ENCODE measurements around the gene NRXN3.

DNA sequence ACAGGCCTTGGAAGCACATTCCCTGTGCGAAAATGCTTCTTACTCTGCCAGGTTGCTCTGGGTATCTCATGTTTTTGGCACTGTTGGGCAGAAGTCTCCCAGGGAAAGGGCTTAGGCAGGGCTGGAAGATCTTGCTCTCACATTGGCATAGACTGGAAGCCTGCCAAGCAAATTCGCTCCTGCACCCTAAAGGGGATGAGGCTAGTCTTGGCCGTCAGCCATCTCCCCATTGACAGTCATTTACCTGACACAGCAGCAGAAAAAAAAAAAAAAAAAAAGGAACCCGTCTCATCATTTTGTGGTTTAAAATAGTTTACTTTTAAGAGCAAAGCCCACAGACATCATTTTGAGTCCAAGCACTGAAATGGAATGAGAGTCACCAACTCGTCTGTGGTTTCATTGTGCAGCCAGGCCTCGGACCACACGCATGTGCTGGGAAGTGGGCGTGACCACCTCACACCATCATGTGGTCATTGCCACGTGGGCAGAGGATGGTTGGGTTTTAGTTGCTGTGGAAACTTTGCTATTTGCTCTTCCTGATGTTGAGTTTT, 84.8 kb downstream of the NRXN3 start:
- TF ChIP-seq EZH2 (IDR thresholded peaks at IDR 0.05; ENCODE audit: low read length, unreplicated experiment), result no peak
- TF ChIP-seq, protein P1, sequence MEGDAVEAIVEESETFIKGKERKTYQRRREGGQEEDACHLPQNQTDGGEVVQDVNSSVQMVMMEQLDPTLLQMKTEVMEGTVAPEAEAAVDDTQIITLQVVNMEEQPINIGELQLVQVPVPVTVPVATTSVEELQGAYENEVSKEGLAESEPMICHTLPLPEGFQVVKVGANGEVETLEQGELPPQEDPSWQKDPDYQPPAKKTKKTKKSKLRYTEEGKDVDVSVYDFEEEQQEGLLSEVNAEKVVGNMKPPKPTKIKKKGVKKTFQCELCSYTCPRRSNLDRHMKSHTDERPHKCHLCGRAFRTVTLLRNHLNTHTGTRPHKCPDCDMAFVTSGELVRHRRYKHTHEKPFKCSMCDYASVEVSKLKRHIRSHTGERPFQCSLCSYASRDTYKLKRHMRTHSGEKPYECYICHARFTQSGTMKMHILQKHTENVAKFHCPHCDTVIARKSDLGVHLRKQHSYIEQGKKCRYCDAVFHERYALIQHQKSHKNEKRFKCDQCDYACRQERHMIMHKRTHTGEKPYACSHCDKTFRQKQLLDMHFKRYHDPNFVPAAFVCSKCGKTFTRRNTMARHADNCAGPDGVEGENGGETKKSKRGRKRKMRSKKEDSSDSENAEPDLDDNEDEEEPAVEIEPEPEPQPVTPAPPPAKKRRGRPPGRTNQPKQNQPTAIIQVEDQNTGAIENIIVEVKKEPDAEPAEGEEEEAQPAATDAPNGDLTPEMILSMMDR (conservative IDR thresholded peaks at IDR 0.05; ENCODE audit: low read depth, low read length), result no peak
